SKM-1 treated with dmso at 0.1 percent for 144 hours (cell line): ENCODE measurements around the gene STARD7.

ENCODE experiments used
- DNase-seq: peaks from one replicate; lab custom pipeline; 2025; ENCODE audit not compliant: unreplicated experiment; lab: John Stamatoyannopoulos, UW

The STARD7 gene

GRCh38 chr2:96198921-96199320 is 9.7 kb downstream of the STARD7 start:
- no peak for DNase-seq

- DNase-seq = no peak
These were observed 10.9 kb downstream of the STARD7 start for GRCh38 chr2:96197546-96198255.

- no peak for DNase-seq
These were observed 13.1 kb downstream of the STARD7 start for GRCh38 chr2:96195410-96196066.

- no peak for DNase-seq
These were observed 16.5 kb downstream of the STARD7 start for GRCh38 chr2:96191937-96192670.

GRCh38 chr2:96188821-96189526 is 19.7 kb downstream of the STARD7 start:
- DNase-seq = no peak

- DNase-seq = no peak
These were observed 22.1 kb downstream of the STARD7 start for GRCh38 chr2:96186562-96186961.

GRCh38 chr2:96185516-96185915 is 23.1 kb downstream of the STARD7 start:
- DNase-seq = no peak

- DNase-seq = no peak
These were observed 23.6 kb downstream of the STARD7 start for GRCh38 chr2:96184989-96185388.

GRCh38 chr2:96184188-96184587 is 24.4 kb downstream of the STARD7 start:
- DNase-seq = no peak

GRCh38 chr2:96181529-96181928 is 27.1 kb downstream of the STARD7 start:
- no peak for DNase-seq

GRCh38 chr2:96180521-96180920 is 28.1 kb downstream of the STARD7 start:
- no peak for DNase-seq

GRCh38 chr2:96180002-96180401 is 28.6 kb downstream of the STARD7 start:
- no peak for DNase-seq

- no peak for DNase-seq
These were observed 32.0 kb downstream of the STARD7 start for GRCh38 chr2:96176661-96177060.

GRCh38 chr2:96175951-96176350 is 32.7 kb downstream of the STARD7 start:
- no peak for DNase-seq

- DNase-seq = peak; percentile 21
These were observed 34.1 kb downstream of the STARD7 start for GRCh38 chr2:96174251-96175144.

- DNase-seq = no peak
These were observed 36.8 kb downstream of the STARD7 start for GRCh38 chr2:96171831-96172230.

GRCh38 chr2:96170626-96171025 is 38.0 kb downstream of the STARD7 start:
- no peak for DNase-seq

- no peak for DNase-seq
These were observed 38.6 kb downstream of the STARD7 start for GRCh38 chr2:96169868-96170507.

- DNase-seq = no peak
These were observed 41.1 kb downstream of the STARD7 start for GRCh38 chr2:96167407-96168013.
